Measurements from ENCODE around the gene PLIN1.

GRCh38 chr15:89648106-89649012 lies 30.8 kb downstream of the PLIN1 start:
- TF ChIP-seq FOS (IDR thresholded peaks at IDR 0.05; ENCODE audit: extremely low read depth, insufficient read length) (no peak), EP300 (IDR thresholded peaks at IDR 0.05; ENCODE audit: low read length) (no peak), DDX20 (tag; IDR thresholded peaks at IDR 0.05; ENCODE audit: low read depth) (no peak), POLR2AphosphoS5 (IDR thresholded peaks at IDR 0.05; ENCODE audit: control insufficient read depth, insufficient read depth, low read depth, low read length) (no peak), ETV5 (CRISPR knock-in tag; IDR thresholded peaks at IDR 0.05; ENCODE audit: low read depth) (no peak), ZNF311 (CRISPR knock-in tag; IDR thresholded peaks at IDR 0.05) (no peak), TEAD4 (IDR thresholded peaks at IDR 0.05; ENCODE audit: low read length) (no peak), TEAD4 (CRISPR knock-in tag; IDR thresholded peaks at IDR 0.05; ENCODE audit: borderline replicate concordance) (no peak)
